ENCODE measurements around the gene LGR4. TPM values are rescaled to one million over a fixed set of nuclear protein-coding genes. Genes with fewer than 3 reads are reported as not detected.

The LGR4 gene
- total RNA-seq, 4 donors from 2014 or later = 28.7 to 165 (median 120) TPM

DNA sequence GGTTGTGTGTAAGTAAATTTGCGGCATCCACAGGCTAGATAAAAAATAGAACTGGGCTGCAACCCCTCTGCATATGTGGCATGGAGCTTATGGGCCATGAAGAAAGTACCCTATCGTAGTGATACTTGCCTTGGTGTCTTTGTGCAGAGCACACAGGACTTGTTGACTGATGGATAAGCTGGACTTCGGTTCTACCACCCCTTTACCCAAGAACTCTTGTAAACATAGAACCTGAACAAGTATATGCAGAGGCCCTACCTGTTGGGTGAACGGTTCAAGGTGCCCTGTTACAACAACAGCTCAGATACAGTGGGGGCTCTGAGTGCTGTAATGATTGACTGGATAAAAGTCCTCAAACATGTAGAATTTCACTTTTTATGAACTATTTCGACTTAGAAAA, 3.0 kb upstream of the LGR4 start:
- Histone ChIP-seq H3K36me3 (no peaks in the 10 kb centered on the region), H3K4me1 (peaks cover 0 to 13% (median 0%) of the 10 kb centered on the region in 4 donors), H3K9me3 (no peaks in the 10 kb centered on the region), H3K27me3 (no peaks in the 10 kb centered on the region), H3K27ac (no peak overlapping the region), H3K4me3 (no peak overlapping the region)
- 91 to 95% methylated on average over 4 to 5 of the region's 5 CpGs for WGBS, 2 donors (ENCODE audit: low coverage in 1 of 2)
- DNase-seq = no peak
- TF ChIP-seq POLR2A (IDR thresholded peaks at IDR 0.05) (no peak), EP300 (IDR thresholded peaks at IDR 0.05; ENCODE audit: low read depth) (no peak), POLR2AphosphoS5 (IDR thresholded peaks at IDR 0.05) (no peak)
- TF ChIP-seq, protein P1, sequence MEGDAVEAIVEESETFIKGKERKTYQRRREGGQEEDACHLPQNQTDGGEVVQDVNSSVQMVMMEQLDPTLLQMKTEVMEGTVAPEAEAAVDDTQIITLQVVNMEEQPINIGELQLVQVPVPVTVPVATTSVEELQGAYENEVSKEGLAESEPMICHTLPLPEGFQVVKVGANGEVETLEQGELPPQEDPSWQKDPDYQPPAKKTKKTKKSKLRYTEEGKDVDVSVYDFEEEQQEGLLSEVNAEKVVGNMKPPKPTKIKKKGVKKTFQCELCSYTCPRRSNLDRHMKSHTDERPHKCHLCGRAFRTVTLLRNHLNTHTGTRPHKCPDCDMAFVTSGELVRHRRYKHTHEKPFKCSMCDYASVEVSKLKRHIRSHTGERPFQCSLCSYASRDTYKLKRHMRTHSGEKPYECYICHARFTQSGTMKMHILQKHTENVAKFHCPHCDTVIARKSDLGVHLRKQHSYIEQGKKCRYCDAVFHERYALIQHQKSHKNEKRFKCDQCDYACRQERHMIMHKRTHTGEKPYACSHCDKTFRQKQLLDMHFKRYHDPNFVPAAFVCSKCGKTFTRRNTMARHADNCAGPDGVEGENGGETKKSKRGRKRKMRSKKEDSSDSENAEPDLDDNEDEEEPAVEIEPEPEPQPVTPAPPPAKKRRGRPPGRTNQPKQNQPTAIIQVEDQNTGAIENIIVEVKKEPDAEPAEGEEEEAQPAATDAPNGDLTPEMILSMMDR (IDR thresholded peaks at IDR 0.05) = no peak
- in situ Hi-C loops (cut with MboI; ENCODE audit: low pct_ligation_motif_present in 1 of 4, low pct_unique_long_range_greater_than_20kb in 1 of 4, low sequenced_read_pairs in 3 of 4) = loop anchor here in 2 of 4 donors (10.0 to 25.0 kb wide), 2 partner anchors 91 to 1188 kb away; no protein-coding TSS in a partner anchor
- intact Hi-C loops (cut with DNase I; ENCODE audit: low total_unique reads) = no loop called here

DNA sequence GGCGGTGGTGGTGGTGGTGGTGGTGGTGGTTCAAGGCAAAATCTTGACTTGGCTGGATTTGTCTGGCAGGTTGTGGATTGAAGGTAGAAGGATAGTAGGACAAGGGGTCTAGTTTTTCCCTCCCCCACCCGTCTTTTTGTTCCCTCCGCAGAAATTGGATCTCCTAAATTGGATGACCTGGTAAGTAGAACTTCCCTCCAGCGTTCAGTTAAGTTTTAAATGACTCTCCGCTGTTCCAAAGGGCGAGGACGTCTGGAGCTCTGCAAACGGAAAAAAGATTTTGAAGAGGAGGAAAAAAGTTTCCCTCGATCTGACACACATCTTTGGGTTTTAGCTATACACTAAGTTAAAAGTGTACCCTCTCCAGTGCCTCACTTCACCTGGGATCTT, 422 bp upstream of the LGR4 start:
- H3K36me3 ChIP-seq = no peaks in the 10 kb centered on the region
- peak overlapping the region in 3 of 4 donors; percentile 77 to 93 (median 89) for H3K4me3 ChIP-seq
- in situ Hi-C loops (cut with MboI; ENCODE audit: low pct_ligation_motif_present in 1 of 4, low pct_unique_long_range_greater_than_20kb in 1 of 4, low sequenced_read_pairs in 3 of 4) (loop anchor here in 2 of 4 donors (10.0 to 25.0 kb wide), 2 partner anchors 88 to 111 kb away; partner anchors contain the start of gene CCDC34 (in 1 of the 2)), intact Hi-C loops (cut with DNase I; ENCODE audit: low total_unique reads) (no loop called here)
- H3K9me3 ChIP-seq = no peaks in the 10 kb centered on the region
- TF ChIP-seq POLR2AphosphoS5 (IDR thresholded peaks at IDR 0.05) = no peak
- peak overlapping the region; percentile 92 to 97 (median 94) for H3K27ac ChIP-seq
- no peak for DNase-seq
- no peaks in the 10 kb centered on the region for H3K27me3 ChIP-seq
- WGBS, 2 donors (ENCODE audit: low coverage in 1 of 2) = 3 to 16% methylated on average over 6 to 8 of the region's 9 CpGs
- peaks cover 0 to 29% (median 12%) of the 10 kb centered on the region in 4 donors for H3K4me1 ChIP-seq

DNA sequence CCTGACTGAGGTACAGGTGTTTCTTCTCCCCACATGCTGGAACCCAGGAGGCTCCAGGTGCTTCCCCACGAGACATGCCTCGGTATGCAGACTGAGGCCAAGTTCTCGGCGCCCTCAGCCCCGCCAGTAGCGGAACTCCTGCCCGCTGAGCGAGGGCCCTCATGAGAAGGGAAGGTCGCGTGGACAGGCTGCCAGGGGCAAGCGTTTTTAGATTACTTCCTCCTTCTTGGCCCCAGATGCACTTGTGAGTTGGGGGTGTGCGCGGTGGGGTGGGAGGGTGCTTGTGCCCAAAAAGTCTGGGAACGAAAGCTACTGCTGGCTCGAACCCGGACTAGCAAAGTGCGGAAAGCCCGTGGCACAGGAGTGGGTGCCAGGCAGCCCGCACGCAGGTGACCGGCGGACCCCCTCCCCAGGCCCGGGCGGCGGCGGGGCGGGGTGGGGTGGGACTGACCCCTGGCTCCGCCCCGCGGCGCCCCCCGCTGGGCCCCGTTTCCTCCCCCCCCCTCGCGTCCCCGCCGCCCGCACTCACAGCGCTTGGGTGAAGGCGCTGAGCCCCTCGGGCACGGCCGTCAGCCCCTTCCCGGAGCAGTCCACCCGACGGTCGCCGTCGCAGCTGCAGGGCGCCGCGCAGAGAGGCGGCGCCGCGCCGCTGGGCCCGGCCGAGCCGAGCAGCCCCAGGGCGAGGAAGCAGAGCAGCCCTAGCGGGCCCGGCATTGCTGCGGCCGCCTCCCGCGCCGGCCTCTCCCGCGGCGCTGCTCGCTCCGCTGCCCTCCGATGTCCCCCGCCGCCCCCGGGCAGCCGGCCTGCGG, 797 bp downstream of the LGR4 start:
- Histone ChIP-seq H3K36me3 (no peaks in the 10 kb centered on the region), H3K27me3 (no peaks in the 10 kb centered on the region), H3K4me3 (peak overlapping the region; percentile 51 to 93 (median 83)), H3K4me1 (peaks cover 0 to 34% (median 18%) of the 10 kb centered on the region in 4 donors), H3K27ac (peak overlapping the region; percentile 92 to 97 (median 94)), H3K9me3 (no peaks in the 10 kb centered on the region)
- TF ChIP-seq EP300 (IDR thresholded peaks at IDR 0.05; ENCODE audit: low read depth) (no peak), POLR2AphosphoS5 (IDR thresholded peaks at IDR 0.05) (no peak)
- TF ChIP-seq, protein P1 (IDR thresholded peaks at IDR 0.05) = no peak
- intact Hi-C loops (cut with DNase I; ENCODE audit: low total_unique reads) (no loop called here), in situ Hi-C loops (cut with MboI; ENCODE audit: low pct_ligation_motif_present in 1 of 4, low pct_unique_long_range_greater_than_20kb in 1 of 4, low sequenced_read_pairs in 3 of 4) (loop anchor here in 2 of 4 donors (10.0 to 25.0 kb wide), 2 partner anchors 87 to 109 kb away; partner anchors contain the start of gene CCDC34 (in 1 of the 2))
- 6% methylated on average over 15 of the region's 79 CpGs; no CpG with 5 or more reads in 1 of the 2 donors for WGBS, 2 donors (ENCODE audit: low coverage in 1 of 2)
- peak; percentile 54 for DNase-seq

DNA sequence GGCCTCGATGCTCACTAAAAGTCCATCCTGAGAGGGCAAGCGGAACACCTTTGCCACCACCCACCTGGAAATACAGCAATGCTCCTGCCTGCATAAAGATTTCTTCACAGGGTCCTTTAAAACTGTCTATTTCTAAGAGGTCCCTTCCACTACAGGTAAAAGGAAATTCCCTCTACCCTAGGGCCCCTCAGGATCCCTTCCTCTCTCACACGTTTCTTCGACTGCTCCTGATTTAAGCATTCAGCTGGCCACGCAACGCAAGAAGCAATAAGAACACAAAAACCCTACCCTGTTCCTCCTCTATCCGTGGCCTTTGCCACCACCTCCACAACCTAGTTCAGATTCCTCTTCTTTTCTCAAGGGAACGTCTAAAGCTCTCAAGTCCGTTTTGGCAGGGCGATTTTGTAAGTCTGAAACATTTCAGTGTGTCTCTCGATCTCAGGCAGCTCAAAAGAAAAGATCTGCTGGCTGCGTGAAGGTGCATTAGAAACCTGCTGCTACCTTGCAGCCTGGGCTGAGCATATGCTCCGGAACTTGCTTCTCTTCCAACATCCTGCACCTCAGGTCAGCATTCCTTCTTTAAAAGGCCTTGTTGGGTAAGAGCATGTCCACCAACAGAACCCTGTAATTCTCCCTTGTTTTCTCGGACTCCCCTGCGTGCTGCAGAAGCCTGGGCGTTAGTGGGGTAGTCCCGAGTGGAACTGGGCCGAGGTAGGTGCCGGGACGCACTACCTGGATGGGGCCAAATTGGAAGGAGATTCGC, 1.6 kb downstream of the LGR4 start:
- TF ChIP-seq POLR2A (IDR thresholded peaks at IDR 0.05) = peak; percentile 33
- no peak for TF ChIP-seq EP300 (IDR thresholded peaks at IDR 0.05; ENCODE audit: low read depth)
- Histone ChIP-seq H3K27me3 (no peaks in the 10 kb centered on the region), H3K27ac (peak overlapping the region; percentile 92 to 97 (median 94)), H3K4me1 (peaks cover 0 to 42% (median 24%) of the 10 kb centered on the region in 4 donors), H3K9me3 (no peaks in the 10 kb centered on the region), H3K4me3 (peak overlapping the region; percentile 51 to 93 (median 83)), H3K36me3 (no peaks in the 10 kb centered on the region)
- intact Hi-C loops (cut with DNase I; ENCODE audit: low total_unique reads) = no loop called here
- DNase-seq = peak; percentile 27
- in situ Hi-C loops (cut with MboI; ENCODE audit: low pct_ligation_motif_present in 1 of 4, low pct_unique_long_range_greater_than_20kb in 1 of 4, low sequenced_read_pairs in 3 of 4) = loop anchor here in 2 of 4 donors (10.0 to 25.0 kb wide), 2 partner anchors 86 to 109 kb away; partner anchors contain the start of gene CCDC34 (in 1 of the 2)
- WGBS, 2 donors (ENCODE audit: low coverage in 1 of 2) = 25 to 33% methylated on average over 10 to 17 of the region's 21 CpGs
